GM12878 (cell line): ENCODE data around the gene FPGS. TPM values are rescaled to one million over a fixed set of nuclear protein-coding genes. Genes with fewer than 3 reads are reported as not detected.

Experiments
- BMI1 ChIP-seq: fragments of 450-650 bp; IDR thresholded peaks from 2 replicates; pipeline ENCODE4 v1.6.1; 2016; ENCODE audit warnings: mild to moderate bottlenecking, moderate library complexity, borderline replicate concordance
- CBFB ChIP-seq: IDR thresholded peaks from 2 replicates; pipeline ENCODE4 v1.6.1; 2016; ENCODE audit warnings: antibody characterized with exemption, low read depth
- EP300 ChIP-seq, 2 experiments: fragments of 150-350 bp in 1 of 2; IDR thresholded peaks; 2 replicates each; pipeline ENCODE4 v1.6.1; 2011 to 2012; ENCODE audit warnings: low read depth in 2 of 2, low read length in 2 of 2, borderline replicate concordance in 1 of 2, improper control_type of control experiment in 1 of 2, inconsistent platforms in 1 of 2; ENCODE audit not compliant: control insufficient read depth in 1 of 2
- HCFC1 ChIP-seq: fragments of 150-350 bp; IDR thresholded peaks from 2 replicates; pipeline ENCODE4 v1.6.1; 2014; ENCODE audit warnings: low read length
- KDM1A ChIP-seq: fragments of 200-600 bp; sonication (generic); IDR thresholded peaks from 2 replicates; pipeline ENCODE4 v1.6.1; 2016; ENCODE audit warnings: borderline replicate concordance
- LARP7 ChIP-seq: fragments of 450-650 bp; IDR thresholded peaks from 2 replicates; pipeline ENCODE4 v1.6.1; 2017; ENCODE audit warnings: mild to moderate bottlenecking
- MEF2B ChIP-seq: fragments of 450-650 bp; IDR thresholded peaks from 2 replicates; pipeline ENCODE4 v1.6.1; 2018; ENCODE audit warnings: mild to moderate bottlenecking, moderate library complexity; ENCODE audit not compliant: partially characterized antibody, poor library complexity, severe bottlenecking
- NFYA ChIP-seq: IDR thresholded peaks from 2 replicates; pipeline ENCODE4 v1.6.1; 2011; ENCODE audit warnings: low read depth, mild to moderate bottlenecking, low read length, improper control_type of control experiment, borderline replicate concordance
- PRDM15 ChIP-seq: fragments of 450-650 bp; formaldehyde crosslinking; IDR thresholded peaks from 2 replicates; pipeline ENCODE4 v1.4.0; 2020; ENCODE audit warnings: mild to moderate bottlenecking, moderate library complexity
- RFX5 ChIP-seq: IDR thresholded peaks from 2 replicates; pipeline ENCODE4 v1.6.1; 2011; ENCODE audit warnings: low read depth, low read length, improper control_type of control experiment
- YY1 ChIP-seq: IDR thresholded peaks from 2 replicates; pipeline ENCODE4 v1.6.1; 2011; ENCODE audit warnings: low read depth, mild to moderate bottlenecking, low read length
- ZZZ3 ChIP-seq: IDR thresholded peaks from 2 replicates; pipeline ENCODE4 v1.6.1; 2011; ENCODE audit warnings: low read depth; ENCODE audit not compliant: control insufficient read depth, insufficient read length
- polyA plus RNA-seq, 11 experiments: library from polyadenylated mRNA; depleted of rRNA in 4 of 11; unstranded in 6 of 11; stranded (reverse) in 5 of 11; fragments of >200 nt; fragmentation: Nextera tagmentation in 4 of 11; fragmentation: Illumina TruSeq in 1 of 11; extraction: Ambion mirVana in 4 of 11; extraction: Trizol in 1 of 11; gene quantifications; 1 replicate in 1 of 11; 2 replicates in 10 of 11; pipeline versions ENCODE4 v1.2.1 to v1.2.3, GENCODE V29; 2011 to 2016; ENCODE audit warnings: inconsistent platforms in 2 of 11, missing spikeins in 2 of 11, low read depth in 1 of 11
- total RNA-seq, 4 experiments: library from RNA; depleted of rRNA in 3 of 4; stranded (reverse); fragments of >200 nt in 3 of 4; fragmentation: Illumina TruSeq in 1 of 4; extraction: Trizol in 1 of 4; gene quantifications; 2 replicates each; pipeline versions ENCODE4 v1.2.1 to v1.2.3, GENCODE V29; 2013 to 2021

FPGS gene
- total and polyA plus RNA-seq, 10 of the 15 experiments (the other 5 are each of a cell fraction or from before 2014, with no cell fraction given) = 1.2 to 127 (median 80.4) TPM

GRCh38 chr9:127776195-127776923, 26.3 kb upstream of the FPGS start (continued):
- TF ChIP-seq EP300 (IDR thresholded peaks at IDR 0.05; ENCODE audit: borderline replicate concordance in 1 of 2, control insufficient read depth in 1 of 2, low read depth in 2 of 2, low read length in 2 of 2) = no peak
- no peak for TF ChIP-seq HCFC1
- TF ChIP-seq LARP7 = no peak
- no peak for TF ChIP-seq PRDM15 (CRISPR knock-in tag)
- TF ChIP-seq RFX5 = no peak
- TF ChIP-seq ZZZ3 = no peak
- TF ChIP-seq YY1 = peak; percentile 65
- 0 out of 2 replicates have a peak, but pooled peaks have one; percentile 16 for TF ChIP-seq CBFB
- TF ChIP-seq KDM1A = no peak
- TF ChIP-seq MEF2B = peak; percentile 51
- TF ChIP-seq NFYA = no peak
- no peak for TF ChIP-seq BMI1
- TF ChIP-seq, all 136 proteins: peak for 41
